ENCODE measurements around the gene SLC5A11.

- no peak for TF ChIP-seq CTCF (IDR thresholded peaks at IDR 0.05)
- TF ChIP-seq POLR2A (IDR thresholded peaks at IDR 0.05): no peak
These were observed 69.8 kb downstream of the SLC5A11 start for GRCh38 chr16:24915576-24915975.

Measured in prostate gland (tissue), 2 donors.